GM18517 (cell line): ENCODE measurements around the gene AFAP1.

Source experiments
- ATAC-seq: cut with Tn5 transposase; IDR thresholded peaks from one replicate; pipeline ENCODE4 v1.9.1; 2021; ENCODE audit warnings: mild to moderate bottlenecking, moderate library complexity; ENCODE audit not compliant: unreplicated experiment

The AFAP1 gene

DNA sequence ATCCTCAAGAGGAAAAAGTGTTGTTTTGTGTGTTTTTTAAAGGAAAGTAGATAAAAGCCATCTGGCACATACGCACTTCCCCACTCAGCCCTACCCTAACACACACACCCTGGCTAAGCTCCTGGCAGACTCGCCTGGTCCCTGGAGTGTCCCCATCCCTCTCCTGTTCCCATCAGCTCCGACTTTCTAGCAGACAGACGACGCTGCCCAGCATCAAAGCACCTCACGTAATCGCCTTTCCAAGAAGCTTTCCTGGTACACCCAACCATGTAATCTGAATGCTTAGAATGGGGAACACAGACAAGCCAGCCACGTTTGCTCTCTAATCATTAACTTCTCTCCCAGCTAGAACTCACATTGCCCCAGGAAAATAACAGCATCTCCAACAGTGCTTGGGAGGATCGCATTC is 116.2 kb downstream of the AFAP1 start:
- ATAC-seq: no peak

DNA sequence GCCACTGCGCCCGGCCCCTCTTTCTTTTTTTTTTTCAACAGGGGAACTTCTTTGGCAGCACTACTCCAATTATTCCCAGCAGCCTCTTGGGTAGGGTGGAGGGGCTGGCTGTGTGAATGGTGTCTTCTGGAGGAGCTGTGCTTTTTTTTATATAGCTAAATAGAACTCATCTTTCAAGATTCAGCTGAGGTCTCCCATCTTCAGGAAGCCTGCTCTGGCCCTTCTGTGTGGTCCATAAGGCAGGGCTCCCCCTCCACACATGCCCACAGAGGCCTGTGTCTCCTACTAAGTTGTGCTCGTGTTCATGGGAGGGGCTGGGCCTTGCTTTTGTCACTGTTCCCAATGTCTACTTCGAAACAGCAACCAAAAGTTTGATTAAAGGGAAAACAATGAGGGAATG is 116.8 kb downstream of the AFAP1 start:
- no peak for ATAC-seq

DNA sequence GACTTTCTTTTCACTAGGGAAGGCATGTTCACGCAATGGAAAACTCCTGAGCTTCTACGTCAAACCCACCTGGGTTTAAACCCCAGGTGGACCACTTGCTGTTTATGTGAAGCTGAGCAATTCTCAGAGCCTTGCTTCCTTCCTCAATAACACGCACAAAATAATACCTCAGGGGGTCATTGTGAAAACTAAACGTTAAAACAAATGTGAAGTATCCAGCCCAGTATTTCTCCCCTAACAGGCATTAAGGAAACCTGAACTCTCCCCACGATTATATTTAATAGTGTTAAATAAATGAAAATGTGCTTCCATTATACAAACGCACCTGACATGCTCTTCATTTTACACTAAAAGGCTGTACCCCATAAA is 117.5 kb downstream of the AFAP1 start:
- ATAC-seq: no peak

DNA sequence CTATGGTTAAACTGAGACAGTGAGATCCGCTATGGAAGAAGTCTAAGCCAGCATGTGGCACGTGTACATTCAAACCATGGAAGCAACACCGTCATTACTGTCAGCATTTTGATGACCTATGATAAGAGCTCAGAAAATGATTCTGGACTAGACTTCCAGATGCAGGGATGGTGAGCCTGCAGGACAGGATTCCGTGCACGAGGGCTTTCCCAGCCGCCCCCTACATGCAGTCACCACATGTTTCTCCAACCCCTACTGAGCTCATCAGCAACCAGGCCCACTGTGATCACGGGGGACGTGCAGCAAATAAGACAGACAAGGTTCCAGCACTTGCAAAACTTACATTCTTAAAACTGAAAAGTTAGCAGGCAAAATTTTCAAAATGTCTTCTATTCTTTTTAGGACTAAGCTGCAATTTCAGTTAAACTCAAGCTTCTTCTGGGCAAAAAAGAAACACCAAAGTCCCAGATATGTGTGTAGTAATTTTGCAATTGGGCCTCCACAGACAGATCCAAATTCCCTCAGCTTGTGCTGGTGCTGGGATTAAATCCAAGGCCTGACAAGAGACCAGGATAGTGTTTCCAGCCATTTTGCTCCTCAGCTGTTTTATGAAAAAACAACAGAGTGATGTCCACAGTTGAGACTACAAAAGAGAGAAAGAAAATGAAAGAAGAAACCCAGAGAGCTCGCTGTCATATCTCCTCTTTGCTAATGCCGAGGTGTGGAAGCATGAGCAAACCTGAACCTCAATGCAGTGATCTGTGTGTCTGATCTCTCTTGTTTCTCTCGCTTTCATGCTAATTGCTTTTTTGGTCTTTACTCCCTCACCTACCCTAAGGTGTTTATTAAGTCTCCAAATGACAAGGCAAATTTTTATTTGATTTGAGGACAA is 118.2 kb downstream of the AFAP1 start:
- no peak for ATAC-seq

DNA sequence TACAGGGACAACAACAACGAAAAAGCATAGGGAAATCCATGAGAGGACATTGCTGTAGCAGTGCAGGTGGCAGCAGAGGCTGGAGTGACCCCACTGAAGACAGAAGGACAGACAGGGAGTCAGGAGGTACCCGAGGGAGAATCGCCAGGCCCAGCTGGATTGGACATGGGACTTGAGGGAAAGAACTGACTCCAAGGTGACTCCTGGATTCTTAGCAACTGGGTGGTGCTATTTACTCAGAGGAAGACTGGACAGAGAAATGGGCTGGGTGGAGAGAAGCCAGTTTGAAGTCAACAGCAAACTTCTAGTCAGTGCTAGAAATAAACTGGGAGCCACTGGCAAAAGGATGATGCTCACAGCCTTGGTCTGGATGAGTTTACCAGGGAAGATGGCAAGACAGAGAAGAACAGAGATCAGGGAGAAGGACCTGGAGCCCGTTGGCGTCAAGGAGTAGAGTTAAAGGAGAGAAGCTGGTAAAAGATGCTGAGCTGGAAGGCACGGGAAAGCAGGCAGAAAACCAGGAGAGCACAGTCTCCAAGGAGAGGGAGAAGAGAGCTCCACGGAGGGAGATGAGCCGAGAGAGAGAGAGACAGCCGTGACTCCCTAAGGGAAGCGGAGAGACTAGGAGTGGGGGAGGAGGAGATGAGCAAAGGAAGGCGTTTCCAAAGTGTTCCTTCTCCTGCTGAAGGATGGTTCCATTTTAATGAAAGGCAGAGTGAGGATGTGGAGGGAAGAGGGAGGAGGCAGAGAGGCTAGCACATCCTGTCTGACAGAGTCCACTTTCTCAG is 119.4 kb downstream of the AFAP1 start:
- no peak for ATAC-seq

DNA sequence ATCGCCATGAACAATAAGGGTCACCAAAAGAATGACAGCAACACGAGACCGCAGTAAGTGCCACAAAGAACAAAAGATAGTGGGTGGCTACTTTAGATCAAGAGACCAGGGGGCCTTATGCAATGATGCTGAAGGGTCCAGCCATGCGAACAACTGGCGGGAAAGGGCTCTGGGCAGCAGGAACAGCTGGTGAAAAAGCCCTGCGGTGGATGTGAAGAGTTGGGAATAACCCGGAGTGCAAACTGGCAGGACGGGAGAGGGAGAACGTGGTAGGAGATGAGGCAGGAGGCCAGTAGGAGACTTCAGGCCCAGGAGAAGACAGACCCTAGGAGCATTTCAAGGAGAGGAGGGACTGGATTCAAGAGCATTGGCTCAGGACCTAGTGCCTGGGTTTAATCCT is 120.2 kb downstream of the AFAP1 start:
- ATAC-seq: no peak

DNA sequence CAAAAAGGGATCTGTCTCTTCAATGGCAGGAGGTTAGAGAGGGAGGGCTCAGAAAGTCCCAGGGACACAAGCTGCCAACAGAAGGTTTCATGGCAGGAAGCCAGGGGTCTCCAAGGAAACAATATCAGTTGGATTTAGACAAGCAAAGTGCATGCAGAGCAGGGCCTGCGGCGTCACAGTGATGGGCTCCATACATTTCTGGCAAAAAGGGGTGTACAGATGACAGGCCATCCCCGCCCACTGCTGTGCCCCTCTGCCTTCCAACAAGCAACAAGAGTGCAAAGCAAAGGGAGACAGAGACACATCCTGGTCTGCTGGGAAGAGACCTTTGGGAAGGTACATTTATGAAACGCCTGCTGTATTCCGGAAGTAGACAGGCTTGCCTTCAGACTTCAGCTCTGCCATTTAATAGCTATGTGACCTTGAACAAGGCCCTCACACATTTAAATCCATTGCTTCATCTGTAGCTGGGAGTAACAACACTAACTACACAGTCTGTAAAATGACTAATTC is 121.2 kb downstream of the AFAP1 start:
- no peak for ATAC-seq

DNA sequence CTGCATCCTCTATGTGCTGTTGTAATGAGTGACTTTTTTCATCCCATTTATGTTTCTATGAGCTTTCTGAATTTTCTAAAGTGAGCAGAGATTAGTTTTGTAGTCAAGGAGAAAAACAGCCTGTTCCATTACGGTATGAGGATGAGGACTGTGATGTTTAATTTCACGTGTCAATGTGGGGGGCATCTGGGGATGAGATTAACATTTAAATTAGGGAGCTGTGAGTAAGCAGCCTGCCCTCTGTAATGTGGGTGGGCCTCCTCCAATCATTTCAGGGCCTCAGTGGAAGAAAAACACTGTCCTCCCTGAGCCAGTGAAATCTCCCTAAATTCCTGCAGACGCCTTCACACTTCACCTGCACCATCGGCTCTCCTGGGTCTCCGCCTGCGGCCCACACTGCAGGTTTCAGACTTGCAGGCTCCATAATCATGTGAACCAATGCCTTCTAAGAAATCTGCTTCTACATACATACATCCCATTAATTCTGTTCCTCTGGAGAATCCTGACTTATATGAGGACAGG is 121.7 kb downstream of the AFAP1 start:
- ATAC-seq: no peak

DNA sequence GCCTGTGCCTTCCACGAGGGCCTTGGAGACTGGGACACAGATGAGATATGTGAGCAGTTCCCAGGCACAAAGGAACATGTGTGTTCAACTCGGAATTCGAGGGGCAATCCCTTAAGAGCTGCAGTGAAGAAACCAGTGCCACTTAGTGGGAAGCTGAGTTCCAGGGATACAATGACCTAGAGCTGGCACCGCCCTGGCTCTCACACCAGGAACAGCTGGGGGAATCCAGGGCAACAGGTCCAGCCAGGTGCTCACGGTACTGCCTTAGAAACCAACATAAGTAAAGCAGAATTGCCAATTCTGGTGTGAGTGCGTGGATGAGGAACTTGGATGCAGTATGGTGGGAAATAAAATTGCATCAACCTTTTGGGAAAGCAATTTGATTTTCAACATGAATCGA is 122.9 kb downstream of the AFAP1 start:
- no peak for ATAC-seq

DNA sequence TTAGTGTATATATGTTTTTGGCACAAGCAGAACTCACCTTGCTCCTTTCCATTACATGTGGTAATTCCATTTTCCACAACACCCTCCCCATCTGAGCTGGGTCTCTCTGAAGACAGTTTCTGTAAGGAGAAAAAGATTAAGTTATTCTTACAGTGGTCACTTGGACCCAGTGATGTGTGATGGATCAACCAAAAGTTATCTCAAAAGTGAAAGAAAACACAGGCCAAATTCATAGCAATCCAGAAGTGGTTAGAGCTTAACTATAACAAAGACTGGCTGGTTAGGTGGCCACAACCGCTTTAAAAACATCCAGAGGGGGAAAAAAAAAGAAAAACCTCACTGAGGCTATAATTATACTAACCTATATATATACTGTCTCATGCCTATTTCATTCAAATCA is 123.7 kb downstream of the AFAP1 start:
- no peak for ATAC-seq

DNA sequence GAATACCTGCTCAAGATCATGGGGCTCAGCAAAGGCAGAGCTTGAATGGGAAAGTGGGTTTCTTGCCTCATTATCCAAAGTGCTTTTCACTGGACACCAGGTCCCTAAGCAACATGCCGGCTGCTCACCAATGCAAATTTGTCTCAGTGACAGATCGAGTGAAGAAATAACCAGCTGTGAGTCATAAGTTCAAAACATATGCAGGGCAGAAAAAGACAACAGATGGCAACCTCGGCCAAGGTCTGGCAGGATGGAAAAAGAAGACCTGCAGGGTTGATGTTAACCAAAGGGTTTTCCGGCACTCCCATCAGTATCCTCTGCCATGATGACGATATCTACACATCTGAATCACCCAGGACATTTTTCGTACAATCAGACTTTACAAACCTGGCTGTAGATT is 124.1 kb downstream of the AFAP1 start:
- no peak for ATAC-seq

DNA sequence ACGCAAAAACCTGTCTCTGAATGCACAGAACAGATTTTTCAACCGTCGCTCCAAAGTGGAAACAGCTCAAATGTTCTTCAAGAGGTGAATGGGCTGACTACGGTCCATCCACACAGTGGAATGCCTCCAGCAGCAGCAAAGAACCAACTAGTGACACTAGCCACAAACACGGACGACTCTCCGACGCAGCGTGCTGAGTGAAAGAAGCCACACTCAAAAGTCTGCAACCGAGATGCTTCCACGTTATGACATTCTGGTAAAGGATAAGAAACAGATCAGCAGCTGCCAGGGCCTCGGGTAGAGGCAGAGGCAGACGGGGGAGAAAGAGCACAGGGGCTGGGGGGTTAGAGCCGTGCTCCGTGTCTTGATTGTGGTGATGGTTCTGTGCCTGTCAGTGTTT is 125.2 kb downstream of the AFAP1 start:
- no peak for ATAC-seq

DNA sequence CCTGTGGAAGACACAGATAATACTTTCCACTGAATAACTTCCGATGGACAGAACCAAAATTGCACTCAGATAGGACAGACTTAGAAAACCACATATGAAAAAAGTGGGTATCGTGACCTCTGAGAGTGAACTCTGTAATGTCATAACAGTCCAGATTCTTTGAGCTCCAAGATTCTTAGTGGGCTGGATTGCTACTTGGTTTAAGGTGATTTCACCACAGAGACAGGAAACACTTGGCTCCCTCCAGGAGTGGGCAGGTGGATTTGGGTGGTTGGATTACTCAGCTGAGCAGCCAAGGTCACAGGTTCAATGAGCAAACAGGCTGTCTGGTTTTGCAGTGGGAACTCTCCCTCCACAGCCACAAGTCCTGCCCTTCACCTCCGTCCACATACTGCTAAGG is 126.0 kb downstream of the AFAP1 start:
- no peak for ATAC-seq

DNA sequence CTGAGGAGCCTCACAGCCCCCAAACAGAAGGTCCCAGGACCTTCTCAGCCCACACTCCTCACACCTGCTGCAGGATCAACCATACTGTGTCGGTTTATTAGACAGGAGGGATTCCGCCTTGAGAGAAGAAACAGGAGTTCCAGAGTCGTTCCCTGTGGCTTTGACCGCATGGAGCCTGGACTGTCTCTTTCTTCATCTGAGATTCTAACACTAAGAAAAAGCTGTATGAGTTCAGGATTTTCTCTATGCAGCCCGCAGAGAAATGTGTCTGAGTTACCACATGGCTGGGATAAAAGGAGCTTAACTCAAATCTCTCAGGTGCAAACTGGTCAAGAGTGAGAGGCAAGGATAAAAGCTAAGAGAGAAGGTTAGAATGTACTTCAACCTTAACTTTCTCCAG is 126.7 kb downstream of the AFAP1 start:
- ATAC-seq: no peak

DNA sequence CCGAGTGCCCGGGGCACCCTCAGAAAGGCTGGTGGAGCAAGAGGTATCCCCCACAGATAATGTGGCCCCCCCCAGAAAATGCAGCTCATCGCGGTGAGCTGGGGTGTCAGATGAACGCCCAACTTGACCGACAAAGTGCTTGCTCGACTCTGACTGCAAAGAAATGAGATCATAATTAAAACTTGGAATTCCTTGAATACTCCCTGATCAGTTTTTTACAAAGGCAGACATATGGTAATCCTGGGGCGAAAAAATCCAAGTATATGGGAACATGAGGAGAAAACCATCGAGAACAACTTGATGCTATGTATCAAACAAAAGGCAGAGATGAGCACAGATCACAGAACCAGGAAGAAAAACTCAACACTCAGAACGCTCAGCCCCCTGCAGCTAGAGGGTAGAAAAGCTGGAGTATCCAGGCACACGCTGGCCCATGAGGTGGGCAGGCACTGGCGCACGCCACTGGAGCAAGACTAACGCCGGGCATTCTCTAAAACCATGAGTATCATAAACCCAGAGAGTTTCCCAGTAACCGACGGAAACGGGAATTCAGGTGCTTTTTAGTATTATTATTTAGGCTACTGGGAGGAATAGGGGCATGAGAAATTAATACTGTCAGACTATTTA is 127.3 kb downstream of the AFAP1 start:
- no peak for ATAC-seq

DNA sequence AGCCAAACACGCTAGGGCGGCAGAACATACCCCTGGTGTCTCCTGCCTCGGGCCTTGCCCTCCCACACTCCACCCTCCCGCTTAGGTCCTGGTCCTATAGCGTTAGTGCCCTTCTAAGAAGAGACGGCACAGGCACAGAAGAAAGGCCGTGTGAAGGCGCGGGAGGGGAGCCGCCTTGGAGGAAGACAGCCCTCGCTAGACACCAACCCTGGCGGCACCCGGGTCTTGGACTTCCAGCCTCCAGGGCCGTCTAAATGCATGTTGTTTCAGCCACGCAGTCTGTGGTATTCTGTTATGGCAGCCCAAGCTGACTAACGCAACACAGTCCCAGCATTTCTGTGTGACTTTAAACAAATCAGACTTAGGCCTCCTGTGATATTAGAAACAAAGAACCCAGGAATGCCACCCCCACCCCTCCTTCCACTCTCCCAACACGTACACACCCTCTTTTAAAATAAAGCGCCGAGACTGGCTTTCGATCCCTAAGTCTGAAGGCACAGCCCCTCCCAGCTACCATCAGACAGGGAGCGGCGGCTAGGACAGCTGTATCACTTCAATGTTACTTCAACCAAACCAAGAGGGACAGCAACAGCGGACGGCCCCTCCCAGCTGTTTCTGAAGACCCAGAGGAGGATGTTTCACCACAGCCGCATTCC is 128.0 kb downstream of the AFAP1 start:
- no peak for ATAC-seq

DNA sequence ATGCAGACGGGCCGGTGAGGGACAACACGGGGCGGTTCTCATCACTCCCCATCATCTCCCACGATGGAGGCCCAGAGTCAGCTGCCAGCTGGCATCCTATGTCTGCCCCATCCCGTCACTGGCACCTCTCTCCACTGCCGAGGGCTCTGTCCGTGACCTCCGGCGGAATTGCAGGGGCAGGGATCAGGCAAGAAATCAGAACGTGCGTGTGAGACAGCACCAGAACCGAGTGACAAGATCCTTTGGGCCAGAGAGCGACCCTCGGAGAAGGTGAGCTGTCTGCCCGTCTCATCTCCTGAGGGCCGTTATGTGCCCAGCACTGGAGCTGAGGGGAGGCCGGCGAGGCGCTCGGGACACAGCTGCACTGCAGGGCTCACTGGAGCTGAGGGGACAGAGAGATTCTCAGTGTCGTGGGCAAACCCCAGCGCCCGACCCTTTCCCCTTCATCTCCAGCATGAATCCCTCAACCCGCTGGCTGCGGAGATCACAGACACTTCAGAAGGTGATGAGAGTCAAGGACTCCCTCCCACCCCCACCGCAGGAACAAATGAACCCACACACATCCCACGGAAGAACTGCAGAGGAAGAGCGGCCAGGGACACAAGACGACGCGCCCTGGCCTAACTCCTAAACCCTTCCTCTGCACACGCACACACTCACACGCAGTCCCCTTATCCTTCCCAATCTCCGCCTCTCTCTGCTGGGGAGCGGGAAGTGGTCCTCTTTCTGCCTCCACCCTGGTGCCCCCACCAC is 128.7 kb downstream of the AFAP1 start:
- ATAC-seq: no peak

DNA sequence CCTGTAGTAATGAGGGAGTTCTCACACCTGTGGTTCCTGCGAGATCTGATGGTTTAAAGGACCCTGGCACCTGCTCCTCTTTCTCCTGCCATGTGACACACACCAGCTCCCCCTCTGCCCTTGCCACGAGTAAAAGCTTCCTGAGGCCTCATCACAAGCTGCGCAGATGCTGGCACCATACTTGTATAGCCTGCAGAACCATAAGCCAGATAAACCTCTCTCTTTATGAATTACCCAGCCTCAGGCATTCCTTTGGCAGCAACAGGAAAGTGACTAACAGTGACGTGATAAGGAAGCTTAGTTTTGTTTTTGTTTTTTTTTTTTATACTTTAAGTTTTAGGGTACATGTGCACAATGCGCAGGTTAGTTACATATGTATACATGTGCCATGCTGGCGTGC is 130.9 kb downstream of the AFAP1 start:
- no peak for ATAC-seq

DNA sequence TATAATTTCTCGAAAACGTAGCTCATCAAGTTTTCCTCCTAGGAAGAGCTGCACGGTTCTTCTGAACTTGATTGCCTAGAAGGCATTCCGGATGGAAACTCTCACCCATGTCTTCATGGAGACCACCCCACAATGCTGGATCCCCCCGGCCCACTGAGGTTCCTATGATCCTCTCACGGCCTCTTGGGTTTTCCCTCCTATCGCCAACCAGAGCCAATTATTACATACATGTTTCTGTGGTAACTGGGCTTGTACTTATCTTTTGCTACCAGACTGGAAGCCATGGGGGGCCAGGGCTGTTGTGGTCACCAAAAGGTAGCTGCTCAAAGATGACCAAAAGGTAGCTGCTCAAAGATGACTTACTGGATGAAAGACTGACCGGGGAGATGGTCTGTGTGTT is 131.5 kb downstream of the AFAP1 start:
- no peak for ATAC-seq

DNA sequence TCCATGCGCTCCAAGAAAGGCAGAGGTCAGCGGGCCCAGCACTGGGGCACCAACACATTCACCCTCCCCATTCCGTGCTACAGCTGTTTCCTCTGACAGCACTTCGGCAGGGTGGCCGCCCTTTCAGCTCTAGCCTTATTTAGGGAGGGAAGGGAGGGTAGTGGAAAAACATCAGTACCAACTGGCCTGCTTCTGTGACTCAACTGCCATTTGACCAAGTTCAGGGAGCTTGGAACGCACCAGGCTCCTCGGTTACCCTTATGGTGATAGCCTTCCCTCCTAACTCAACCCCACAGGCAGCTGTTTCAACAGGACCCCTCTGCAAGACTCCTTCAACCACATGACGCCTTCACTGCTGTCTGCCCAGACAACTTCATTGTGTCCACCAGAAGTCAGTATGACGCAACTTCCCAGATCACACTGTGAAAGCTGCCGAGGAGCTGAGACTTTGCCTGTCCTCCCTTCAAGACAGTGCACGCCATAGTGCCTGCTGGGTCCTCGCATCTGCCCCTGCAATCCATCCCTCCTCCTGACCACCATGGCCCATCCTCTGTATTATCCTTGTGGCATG is 132.2 kb downstream of the AFAP1 start:
- no peak for ATAC-seq
